ENCODE measurements around the gene HBG2. TPM values are rescaled to one million over a fixed set of nuclear protein-coding genes. Genes with fewer than 3 reads are reported as not detected.
"Not testable (repeated sequence)": the region's sequence is repeated elsewhere in the genome, so short reads cannot be mapped to it uniquely, and the experiment has no call there.

HBG2 gene
- total and polyA plus RNA-seq, 8 donors, result 10.6 TPM; not detected in 7

DNA sequence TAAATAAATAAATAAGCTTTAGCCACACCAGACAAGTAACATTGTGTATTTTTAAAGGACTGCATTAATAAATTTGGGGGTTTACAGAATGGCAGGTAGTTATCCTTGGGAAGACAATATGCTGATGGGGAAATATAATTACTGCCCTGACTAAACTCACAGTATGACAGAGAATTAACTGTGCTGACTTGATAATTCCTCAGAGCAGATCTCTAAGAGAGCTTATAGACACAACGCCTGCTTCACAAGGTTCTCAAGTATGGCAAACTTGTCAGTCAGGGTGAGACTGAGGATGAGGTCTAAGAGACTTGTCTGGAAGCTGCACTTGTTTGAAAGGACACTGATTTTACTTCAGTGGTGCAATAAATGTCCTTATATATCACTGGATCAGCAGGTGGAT is 43.9 kb upstream of the HBG2 start:
- Histone ChIP-seq H3K36me3 (no peaks in the 10 kb centered on the region), H3K9me3 (no peaks in the 10 kb centered on the region), H3K4me3 (no peak overlapping the region), H3K4me1 (no peaks in the 10 kb centered on the region), H3K27me3 (no peaks in the 10 kb centered on the region), H3K27ac (no peak overlapping the region)
- 2 to 59% methylated on average over 1 of the region's 1 CpG for WGBS, 2 donors
- DNase-seq (no peak), ATAC-seq (no peak), FAIRE-seq (no peak)
- intact Hi-C loops (cut with DNase I), result no loop called here
- TF ChIP-seq, protein P1, sequence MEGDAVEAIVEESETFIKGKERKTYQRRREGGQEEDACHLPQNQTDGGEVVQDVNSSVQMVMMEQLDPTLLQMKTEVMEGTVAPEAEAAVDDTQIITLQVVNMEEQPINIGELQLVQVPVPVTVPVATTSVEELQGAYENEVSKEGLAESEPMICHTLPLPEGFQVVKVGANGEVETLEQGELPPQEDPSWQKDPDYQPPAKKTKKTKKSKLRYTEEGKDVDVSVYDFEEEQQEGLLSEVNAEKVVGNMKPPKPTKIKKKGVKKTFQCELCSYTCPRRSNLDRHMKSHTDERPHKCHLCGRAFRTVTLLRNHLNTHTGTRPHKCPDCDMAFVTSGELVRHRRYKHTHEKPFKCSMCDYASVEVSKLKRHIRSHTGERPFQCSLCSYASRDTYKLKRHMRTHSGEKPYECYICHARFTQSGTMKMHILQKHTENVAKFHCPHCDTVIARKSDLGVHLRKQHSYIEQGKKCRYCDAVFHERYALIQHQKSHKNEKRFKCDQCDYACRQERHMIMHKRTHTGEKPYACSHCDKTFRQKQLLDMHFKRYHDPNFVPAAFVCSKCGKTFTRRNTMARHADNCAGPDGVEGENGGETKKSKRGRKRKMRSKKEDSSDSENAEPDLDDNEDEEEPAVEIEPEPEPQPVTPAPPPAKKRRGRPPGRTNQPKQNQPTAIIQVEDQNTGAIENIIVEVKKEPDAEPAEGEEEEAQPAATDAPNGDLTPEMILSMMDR (IDR thresholded peaks at IDR 0.05), result no peak

DNA sequence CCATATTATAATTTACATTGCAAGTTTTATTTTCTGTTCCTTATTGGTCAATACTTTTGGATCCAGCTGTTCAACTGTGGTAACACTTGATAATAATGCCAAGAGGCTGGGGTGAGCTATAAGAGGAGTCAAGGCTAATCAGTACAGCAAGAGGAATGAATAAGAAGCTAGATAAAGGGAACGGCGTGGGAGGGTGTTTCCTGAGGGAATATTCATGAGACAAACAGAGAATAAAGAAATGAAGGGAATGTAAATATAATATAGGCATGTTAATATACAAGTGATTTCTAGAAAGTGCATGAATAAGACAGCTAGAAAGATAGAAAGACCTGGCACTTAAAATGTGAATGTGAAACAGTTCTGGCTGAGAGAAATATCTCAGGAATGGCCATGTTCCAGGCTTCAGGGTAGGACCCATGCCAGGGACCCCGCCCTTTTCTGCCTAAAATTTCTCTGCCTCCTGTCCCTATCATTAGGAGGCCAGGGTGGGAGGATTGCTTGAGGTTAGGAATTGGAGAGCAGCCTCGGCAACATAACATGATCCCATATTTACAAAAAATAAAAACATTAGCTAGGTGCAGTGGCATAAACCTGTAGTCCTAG is 43.2 kb upstream of the HBG2 start:
- no peak overlapping the region for H3K27ac ChIP-seq
- no peak for ATAC-seq
- no peak for DNase-seq
- TF ChIP-seq, protein P1 (IDR thresholded peaks at IDR 0.05), result no peak
- WGBS, 2 donors, result 38 to 53% methylated on average over 4 of the region's 4 CpGs
- no peaks in the 10 kb centered on the region for H3K9me3 ChIP-seq
- H3K4me3 ChIP-seq, result no peak overlapping the region
- intact Hi-C loops (cut with DNase I), result no loop called here
- no peaks in the 10 kb centered on the region for H3K4me1 ChIP-seq
- H3K27me3 ChIP-seq, result no peaks in the 10 kb centered on the region
- FAIRE-seq, result no peak
- no peaks in the 10 kb centered on the region for H3K36me3 ChIP-seq

DNA sequence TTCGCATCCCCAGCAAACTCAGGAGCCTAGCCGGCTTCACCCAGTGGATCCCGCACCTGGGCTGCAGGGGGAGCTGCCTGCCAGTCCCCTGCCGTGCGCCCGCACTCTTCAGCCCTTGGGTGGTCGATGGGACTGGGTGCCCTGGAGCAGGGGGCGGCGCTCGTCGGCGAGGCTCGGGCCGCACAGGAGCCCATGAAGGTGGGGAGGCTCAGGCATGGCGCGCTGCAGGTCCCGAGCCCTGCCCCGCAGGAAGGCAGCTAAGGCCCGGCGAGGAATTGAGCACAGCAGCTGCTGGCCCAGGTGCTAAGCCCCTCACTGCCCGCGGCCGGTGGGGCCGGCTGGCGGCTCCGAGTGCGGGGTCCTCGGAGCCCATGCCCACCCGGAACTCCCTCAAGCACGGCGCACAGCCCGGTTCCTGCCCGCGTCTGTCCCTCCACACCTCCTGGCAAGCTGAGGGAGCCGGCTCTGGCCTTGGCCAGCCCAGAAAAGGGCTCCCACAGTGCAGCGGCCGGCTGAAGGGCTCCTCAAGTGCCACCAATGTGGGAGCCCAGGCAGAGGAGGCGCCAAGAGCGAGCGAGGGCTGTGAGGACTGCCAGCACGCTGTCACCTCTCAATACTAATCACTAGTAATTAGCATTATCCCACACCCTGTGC is 39.9 kb upstream of the HBG2 start:
- 88 to 92% methylated on average over 36 to 41 of the region's 41 CpGs for WGBS, 2 donors
- intact Hi-C loops (cut with DNase I); FAIRE-seq: not testable (repeated sequence)

DNA sequence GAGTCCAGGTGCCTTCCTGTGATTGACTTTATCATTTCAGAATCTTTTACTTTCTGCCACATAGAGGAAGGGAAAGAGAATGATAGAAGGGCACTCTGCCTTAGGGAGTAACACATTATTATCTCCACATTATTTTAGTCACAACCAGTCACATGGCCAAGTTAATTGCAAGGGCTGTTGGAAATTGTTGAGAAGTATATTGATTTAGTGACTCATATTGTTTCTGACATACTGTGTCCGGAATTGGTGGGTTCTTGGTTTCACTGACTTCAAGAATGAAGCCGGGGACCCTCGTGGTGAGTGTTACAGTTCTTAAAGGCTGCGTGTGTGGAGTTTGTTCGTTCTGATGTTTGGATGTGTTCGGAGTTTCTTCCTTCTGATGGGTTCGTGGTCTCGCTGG is 38.4 kb upstream of the HBG2 start:
- intact Hi-C loops (cut with DNase I), result no loop called here
- Histone ChIP-seq H3K9me3 (no peaks in the 10 kb centered on the region), H3K4me1 (no peaks in the 10 kb centered on the region), H3K27ac (no peak overlapping the region), H3K4me3 (no peak overlapping the region), H3K36me3 (no peaks in the 10 kb centered on the region), H3K27me3 (no peaks in the 10 kb centered on the region)
- ATAC-seq (no peak), DNase-seq (no peak), FAIRE-seq (no peak)
- TF ChIP-seq, protein P1 (IDR thresholded peaks at IDR 0.05), result no peak
- 73 to 83% methylated on average over 8 of the region's 8 CpGs for WGBS, 2 donors

More for the DNA sequence above, 39.9 kb upstream of the HBG2 start:
- peak in 1 of 6 donors; percentile 57 for DNase-seq
- H3K9me3 ChIP-seq, H3K4me3 ChIP-seq, ATAC-seq, H3K4me1 ChIP-seq, H3K27me3 ChIP-seq, H3K27ac ChIP-seq, H3K36me3 ChIP-seq: not testable (repeated sequence)

DNA sequence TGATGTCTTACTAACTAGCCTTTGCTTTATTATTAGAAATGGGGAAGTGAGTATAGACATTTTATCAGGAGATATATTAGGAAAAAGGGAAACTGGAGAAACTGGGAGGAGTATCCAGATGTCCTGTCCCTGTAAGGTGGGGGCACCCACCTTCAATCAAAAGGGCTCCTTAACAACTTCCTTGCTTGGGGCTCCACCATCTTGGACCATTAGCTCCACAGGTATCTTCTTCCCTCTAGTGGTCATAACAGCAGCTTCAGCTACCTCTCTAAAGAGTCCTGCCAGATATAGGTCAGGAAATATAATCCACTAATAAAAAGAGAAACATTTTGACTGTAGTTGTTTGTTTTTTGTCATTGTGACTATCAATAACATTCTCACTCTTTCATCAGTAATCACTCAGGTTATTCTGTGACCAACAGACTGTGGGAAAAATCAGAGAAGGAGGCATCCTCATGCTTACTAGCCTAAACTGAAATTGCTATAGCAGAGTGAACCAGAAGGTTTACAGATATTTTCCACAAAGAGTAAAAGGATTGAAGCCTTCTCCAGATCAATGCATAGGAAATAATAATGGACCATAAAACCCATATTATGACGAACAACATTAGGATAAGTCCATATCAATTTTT is 36.7 kb upstream of the HBG2 start:
- H3K36me3 ChIP-seq, result no peaks in the 10 kb centered on the region
- TF ChIP-seq, protein P1 (IDR thresholded peaks at IDR 0.05), result no peak
- no peak for DNase-seq
- no peaks in the 10 kb centered on the region for H3K9me3 ChIP-seq
- H3K27ac ChIP-seq, result no peak overlapping the region
- no peaks in the 10 kb centered on the region for H3K27me3 ChIP-seq
- no peak overlapping the region for H3K4me3 ChIP-seq
- intact Hi-C loops (cut with DNase I), result no loop called here
- no peaks in the 10 kb centered on the region for H3K4me1 ChIP-seq
- 60 to 73% methylated on average over 1 of the region's 1 CpG for WGBS, 2 donors
- no peak for ATAC-seq
- no peak for FAIRE-seq
